HTR-8/SVneo (cell line): ENCODE data around the gene CCDC88C.

Experiments
- DNase-seq: peaks from one replicate; pipeline ENCODE4 v3.0.0; 2011; ENCODE audit warnings: low spot score, mixed read lengths; ENCODE audit not compliant: insufficient read length
- FAIRE-seq: peaks from 2 replicates; lab custom pipeline; 2011; peaks lifted over from hg19 to GRCh38; lab: Jason Lieb, UNC

Gene CCDC88C

GRCh38 chr14:91399868-91400640, 17.6 kb downstream of the CCDC88C start:
- DNase-seq (no peak), FAIRE-seq (no peak)

DNA sequence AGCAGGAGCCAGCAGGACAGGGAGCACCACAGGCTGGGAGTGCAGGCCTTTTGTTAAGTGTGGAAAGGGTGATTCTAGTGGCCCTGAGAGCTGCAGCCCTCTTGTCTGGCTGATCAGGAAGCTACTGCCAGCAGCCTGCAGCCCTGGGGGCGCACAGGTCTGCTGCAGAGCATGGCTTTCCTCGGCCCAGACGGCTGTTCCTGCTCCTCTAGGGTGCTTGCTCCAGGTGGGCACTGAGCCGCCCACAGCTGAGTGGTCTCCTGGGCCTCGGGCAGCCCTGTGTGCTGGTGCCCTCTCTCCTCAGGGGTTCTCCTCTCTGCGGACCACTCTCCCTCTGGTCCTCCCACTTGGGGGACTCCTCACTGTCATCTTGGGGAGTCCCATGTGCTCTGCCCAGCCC, 18.9 kb downstream of the CCDC88C start:
- no peak for FAIRE-seq
- no peak for DNase-seq

GRCh38 chr14:91397965-91398591, 19.5 kb downstream of the CCDC88C start:
- no peak for FAIRE-seq
- no peak for DNase-seq

DNA sequence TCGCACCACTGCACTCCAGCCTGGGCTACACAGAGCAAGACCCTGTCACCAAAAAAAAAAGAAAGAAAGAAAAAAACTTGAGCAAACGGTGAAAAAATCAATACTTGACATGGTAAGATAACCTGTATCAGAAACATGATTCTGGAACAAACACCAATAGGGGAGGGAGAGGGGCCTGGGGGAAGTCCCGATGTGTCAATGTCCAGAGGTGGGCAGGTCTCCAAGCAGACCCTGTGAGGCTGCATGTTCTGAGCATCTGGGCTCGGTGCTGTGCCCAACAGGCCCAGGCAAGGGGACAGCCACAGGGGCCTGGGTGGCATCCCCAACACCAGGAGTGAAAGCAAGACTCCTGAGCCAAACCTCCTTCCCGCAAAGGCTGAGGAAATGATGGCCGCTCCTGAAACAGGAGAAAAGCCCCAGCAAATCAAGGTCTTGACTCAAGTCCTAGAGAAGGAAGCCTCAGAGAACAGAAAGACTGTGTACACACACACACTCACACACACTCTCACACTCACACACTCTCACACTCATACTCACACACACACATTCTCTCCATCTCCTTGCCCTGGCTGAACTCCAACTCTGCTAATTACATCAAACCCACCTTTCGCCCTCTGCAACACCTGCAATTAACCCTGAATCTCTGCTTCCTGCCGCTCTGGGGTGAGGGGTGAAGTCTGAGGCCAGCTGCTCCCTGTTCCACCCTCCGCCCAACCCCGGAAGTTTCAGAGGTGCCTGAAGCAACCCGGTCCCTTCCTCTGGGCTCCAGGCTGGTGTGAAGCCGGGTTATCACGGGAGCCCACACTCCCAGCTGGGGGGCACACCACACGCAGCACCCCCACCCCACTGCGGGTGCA, 20.4 kb downstream of the CCDC88C start:
- DNase-seq (no peak), FAIRE-seq (no peak)

DNA sequence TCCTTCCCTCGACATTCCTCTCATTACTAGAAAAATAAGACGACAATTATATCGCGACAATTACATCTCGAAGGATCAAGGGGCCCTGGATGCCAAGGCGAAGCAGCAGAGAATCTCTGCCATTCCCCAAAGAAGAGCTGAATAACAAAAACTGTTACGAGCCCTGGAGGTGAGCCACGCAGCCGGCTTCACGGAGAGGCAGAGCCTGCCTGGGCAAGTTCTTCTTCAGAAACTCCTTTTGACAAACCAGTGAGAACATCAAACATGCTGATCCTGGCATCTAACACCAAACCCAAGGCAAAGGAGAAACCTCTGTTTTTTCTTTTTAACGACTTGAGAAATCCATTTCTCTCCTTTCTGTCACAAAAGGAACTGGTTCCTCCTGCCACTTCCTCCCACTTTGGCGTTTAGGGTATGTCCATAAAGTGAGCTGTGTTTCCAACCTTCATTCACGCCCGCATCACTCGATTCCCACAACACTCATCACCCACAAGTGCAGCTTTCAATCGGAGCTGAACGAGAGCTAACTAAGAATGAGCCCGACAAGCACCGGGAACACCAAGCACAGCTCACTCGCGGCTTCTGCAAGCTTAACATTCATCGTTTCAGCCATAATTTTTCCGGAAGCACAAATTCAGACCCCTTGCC, 21.5 kb downstream of the CCDC88C start:
- DNase-seq (no peak), FAIRE-seq (no peak)

DNA sequence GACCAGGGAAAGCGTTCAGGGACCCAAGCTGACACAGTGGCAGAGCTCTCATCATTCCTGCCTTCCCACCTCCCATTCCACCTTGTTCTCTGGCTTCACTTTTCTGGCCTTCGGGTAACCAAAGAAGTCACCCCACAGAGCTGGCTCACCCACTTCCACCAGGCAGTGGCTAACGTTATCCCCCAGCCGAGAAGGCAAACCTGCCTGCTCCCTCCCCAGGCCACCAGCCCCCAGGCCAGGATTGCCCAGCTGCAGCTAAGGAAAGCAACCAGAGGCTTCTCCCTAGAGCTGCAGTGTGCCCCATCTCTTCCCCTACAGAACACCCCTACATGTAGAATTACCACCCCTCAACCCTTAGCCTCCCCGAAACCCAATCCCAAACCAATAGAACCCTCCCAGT, 22.2 kb downstream of the CCDC88C start:
- DNase-seq (no peak), FAIRE-seq (no peak)

- no peak for DNase-seq
- FAIRE-seq: no peak
These were observed 23.2 kb downstream of the CCDC88C start for GRCh38 chr14:91394105-91395081.

- DNase-seq: no peak
- no peak for FAIRE-seq
These were observed 24.9 kb downstream of the CCDC88C start for GRCh38 chr14:91392623-91393303.

DNA sequence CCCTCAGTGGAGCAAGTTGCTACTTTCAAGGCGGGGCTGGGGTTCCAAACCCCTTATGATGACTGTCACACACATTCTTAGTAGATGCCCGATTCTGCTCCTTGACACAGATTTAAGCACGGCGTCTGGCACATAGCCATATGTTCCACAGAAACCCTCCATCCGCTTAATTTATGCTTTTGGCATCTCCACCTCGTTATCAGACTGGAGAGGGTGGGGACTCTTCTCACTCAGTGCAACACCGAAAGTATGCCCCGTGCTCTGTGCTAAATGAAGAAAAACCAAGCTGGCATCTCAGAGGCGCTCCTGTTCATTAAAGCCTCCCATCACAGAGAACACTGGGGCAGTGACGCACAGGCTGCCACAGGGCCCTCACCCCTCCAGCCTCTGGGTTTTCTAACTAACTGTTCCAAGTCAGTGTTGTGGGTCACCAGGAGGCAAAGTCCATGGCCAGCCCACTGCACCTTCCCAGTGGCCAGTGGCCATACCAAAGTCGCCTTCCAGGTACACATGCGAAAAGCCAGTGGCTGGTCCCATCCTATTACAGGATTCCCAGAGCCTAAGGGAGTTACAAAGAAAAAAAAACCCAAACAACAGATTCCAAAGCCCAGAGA, 27.3 kb downstream of the CCDC88C start:
- DNase-seq (no peak), FAIRE-seq (no peak)

DNA sequence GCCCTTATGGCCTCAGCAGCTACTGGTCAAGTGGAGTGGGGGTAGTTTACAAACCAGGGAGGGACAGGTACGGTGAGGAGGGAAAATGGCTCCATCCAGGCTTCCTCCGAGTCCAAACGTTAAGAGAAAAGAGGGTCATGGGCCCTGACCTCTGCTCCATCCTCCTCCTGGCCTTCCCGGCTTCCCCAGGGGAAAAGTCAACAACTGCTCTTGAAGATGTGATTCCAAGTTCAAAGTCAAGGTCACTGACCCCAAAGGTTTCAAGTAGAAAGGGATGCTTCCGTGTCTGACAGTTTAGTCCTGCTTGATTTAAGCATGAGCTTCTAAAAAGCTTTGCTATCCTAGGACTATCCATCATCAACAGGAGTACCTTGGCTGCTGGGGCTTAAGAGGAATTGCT, 28.5 kb downstream of the CCDC88C start:
- no peak for DNase-seq

GRCh38 chr14:91388551-91388975, 29.1 kb downstream of the CCDC88C start:
- no peak for FAIRE-seq
- DNase-seq: no peak

More for the DNA sequence above, 28.5 kb downstream of the CCDC88C start:
- FAIRE-seq: no peak

DNA sequence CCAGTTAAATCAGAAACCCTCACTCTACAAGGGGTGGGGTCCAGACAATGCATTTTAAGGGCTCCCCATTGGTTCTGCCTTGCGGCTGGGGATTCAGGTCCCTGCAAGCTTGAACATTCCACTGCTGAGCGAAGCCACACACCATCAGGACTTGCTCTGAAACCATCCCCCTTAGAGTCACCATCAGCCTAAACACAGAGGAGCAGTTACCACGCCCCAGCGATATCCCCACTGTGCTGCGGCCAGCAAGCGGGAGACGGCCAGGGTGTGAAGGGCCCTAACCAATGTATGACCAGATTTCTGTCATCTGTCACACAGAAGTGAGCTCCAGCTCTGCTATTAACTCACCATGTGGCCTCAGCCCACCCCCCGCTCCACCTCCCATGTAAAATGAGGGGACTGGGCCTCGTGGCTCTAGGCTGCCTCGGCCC, 29.7 kb downstream of the CCDC88C start:
- no peak for FAIRE-seq
- no peak for DNase-seq

DNA sequence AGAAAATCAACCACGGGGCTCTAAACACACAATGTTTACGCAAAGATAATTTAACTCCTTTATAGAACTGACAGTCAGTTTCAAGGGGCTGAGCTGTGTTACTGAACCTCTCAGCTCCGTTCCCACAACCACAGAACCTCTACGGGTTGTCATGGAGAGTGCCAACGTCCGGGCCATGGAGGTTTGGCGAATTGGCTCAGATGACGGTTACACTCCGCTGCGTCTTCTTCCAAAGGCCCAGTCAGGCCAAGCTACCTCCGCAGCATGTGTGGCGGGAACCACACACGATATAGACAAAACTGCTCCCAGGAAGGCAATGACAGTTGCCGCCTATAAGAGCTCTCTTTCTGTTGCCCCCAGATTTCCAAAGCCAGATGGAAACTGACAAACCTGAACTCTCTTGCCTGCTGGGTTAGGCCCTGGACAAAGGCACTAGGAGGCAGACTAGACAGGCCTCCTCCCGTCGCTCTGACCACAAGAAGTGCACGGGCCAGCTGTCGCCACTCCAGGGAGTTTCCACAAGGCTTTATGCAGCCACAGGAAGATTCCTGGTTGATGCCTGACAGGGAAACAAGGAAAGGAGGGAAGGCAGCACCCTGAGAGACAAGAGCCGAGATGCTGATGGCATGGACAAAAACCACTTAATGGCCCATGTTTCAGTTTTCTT, 30.3 kb downstream of the CCDC88C start:
- FAIRE-seq (no peak), DNase-seq (no peak)

DNA sequence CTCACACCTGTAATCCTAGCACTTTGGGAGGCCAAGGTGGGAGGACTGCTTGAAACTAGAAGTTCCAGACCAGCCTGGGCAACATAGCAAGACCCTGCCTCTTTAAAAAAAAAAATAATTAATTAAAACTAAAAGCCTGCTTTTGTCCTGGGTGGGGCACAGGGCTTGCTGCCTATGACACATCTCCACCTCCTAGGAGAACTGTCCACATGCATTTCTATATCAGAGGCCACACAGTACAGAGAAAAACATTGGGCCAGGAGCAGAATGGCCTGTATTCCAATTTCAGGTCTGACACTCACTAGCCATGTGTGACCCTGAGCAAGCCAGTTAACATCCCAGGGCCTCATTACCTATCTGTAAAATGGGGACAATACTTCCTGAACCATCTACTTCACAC, 31.9 kb downstream of the CCDC88C start:
- DNase-seq (no peak), FAIRE-seq (no peak)

DNA sequence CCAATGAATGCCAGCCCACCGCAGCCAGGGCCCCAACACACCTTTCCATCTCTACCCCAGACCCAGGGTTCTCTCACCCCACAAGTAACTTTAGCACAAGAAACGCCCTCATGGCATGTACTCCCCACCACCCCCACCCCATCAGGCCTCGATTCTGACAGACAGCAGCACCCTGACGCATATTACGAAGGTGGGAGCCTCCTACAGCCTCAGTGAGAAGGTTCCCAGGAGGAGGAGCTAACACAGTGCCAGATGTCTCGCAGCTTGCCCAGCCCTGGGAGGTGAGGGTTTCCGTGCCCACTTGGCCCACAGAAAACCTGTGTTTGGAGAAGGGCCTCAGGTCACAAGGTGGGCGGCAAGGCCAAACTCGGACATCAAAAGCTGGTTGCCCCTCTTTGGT, 32.4 kb downstream of the CCDC88C start:
- no peak for FAIRE-seq
- no peak for DNase-seq

- DNase-seq: no peak
- no peak for FAIRE-seq
These were observed 34.2 kb downstream of the CCDC88C start for GRCh38 chr14:91383439-91383838.

GRCh38 chr14:91381801-91382670, 35.6 kb downstream of the CCDC88C start:
- FAIRE-seq: no peak

More at GRCh38 chr14:91381801-91382670, 35.6 kb downstream of the CCDC88C start:
- DNase-seq: no peak
